Right lobe of liver (tissue), 4 donors: Measurements from ENCODE around the gene PRKAG2.
"Not testable (repeated sequence)": the region's sequence is repeated elsewhere in the genome, so short reads cannot be mapped to it uniquely, and the experiment has no call there.

Experiments used
- POLR2A ChIP-seq: fragments of 450-650 bp; IDR thresholded peaks from one replicate; pipeline ENCODE4 v1.6.1; 2017; ENCODE audit warnings: antibody characterized with exemption, mild to moderate bottlenecking
- TF ChIP-seq, protein P1 (sequence below), 4 donors: fragments of 200-600 bp in 3 of 4; fragments of 450-650 bp in 1 of 4; IDR thresholded peaks; one replicate each; pipeline versions ENCODE4 v1.5.1 to v1.8.0; 2016 to 2022; ENCODE audit warnings: antibody characterized with exemption in 4 of 4, mild to moderate bottlenecking in 2 of 4
- donor health status: DM: no; HTN: no; CAD: no.
- donor health status: DM: no; HTN: no; CAD: no.
- donor health status: DM: no; HTN: yes; CAD: no.

DNA sequence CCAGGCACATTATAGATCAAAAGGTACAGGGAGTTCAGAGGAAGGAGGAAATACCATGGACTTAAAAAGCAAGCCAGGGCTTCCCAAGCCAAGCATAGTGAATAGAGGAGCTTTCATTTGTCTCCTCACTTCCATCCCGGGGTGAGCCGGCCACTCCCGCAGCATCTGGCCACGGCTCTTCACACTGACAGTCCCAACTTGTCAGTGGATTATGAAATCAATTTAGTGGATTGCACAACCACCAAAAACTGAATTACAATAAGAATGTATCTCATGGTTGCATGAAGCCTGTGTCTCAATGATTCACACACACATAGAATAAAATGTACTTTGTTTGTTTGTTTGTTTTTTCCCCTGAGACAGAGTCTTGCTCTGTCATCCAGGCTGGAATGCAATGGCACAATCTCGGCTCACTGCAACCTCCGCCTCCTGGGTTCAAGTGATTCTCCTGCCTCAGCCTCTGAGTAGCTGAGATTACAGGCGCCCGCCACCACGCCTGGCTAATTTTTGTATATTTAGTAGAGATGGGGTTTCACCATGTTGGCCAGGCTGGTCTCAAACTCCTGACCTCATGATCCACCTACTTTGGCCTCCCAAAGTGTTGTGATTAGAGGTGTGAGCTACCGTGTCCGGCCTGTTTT is 79.1 kb downstream of the PRKAG2 start:
- TF ChIP-seq, protein P1, sequence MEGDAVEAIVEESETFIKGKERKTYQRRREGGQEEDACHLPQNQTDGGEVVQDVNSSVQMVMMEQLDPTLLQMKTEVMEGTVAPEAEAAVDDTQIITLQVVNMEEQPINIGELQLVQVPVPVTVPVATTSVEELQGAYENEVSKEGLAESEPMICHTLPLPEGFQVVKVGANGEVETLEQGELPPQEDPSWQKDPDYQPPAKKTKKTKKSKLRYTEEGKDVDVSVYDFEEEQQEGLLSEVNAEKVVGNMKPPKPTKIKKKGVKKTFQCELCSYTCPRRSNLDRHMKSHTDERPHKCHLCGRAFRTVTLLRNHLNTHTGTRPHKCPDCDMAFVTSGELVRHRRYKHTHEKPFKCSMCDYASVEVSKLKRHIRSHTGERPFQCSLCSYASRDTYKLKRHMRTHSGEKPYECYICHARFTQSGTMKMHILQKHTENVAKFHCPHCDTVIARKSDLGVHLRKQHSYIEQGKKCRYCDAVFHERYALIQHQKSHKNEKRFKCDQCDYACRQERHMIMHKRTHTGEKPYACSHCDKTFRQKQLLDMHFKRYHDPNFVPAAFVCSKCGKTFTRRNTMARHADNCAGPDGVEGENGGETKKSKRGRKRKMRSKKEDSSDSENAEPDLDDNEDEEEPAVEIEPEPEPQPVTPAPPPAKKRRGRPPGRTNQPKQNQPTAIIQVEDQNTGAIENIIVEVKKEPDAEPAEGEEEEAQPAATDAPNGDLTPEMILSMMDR (IDR thresholded peaks at IDR 0.05) = not testable (repeated sequence)
- TF ChIP-seq POLR2A = peak; percentile 34
